GM12874 (cell line): Measurements from ENCODE around the gene MUSK.

Experiments used
- TF ChIP-seq, protein P1 (sequence below): IDR thresholded peaks from 2 replicates; pipeline ENCODE4 v1.5.1; 2011; ENCODE audit warnings: low read depth, mild to moderate bottlenecking, control low read depth, low read length, moderate library complexity; ENCODE audit not compliant: insufficient read depth

MUSK gene

DNA sequence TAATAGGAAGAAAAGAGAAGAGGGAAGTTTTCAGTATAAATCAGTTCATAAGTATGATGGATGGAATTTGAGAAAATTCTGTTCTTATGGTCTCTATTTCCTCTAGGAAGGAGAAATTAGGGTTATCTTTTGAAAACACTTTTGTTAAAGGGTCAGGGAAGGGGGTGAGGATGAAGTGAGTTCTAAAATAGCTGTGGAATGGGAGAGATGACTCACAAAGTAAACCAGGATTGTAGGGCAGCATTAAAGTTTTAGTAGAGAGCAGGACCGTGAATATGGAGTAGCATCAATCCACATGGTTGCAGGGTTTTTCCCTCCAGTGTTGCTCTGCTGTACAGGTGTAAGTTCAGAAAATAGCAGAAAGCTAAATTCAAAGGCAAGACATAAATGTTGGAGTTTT, 32.4 kb downstream of the MUSK start:
- TF ChIP-seq, protein P1, sequence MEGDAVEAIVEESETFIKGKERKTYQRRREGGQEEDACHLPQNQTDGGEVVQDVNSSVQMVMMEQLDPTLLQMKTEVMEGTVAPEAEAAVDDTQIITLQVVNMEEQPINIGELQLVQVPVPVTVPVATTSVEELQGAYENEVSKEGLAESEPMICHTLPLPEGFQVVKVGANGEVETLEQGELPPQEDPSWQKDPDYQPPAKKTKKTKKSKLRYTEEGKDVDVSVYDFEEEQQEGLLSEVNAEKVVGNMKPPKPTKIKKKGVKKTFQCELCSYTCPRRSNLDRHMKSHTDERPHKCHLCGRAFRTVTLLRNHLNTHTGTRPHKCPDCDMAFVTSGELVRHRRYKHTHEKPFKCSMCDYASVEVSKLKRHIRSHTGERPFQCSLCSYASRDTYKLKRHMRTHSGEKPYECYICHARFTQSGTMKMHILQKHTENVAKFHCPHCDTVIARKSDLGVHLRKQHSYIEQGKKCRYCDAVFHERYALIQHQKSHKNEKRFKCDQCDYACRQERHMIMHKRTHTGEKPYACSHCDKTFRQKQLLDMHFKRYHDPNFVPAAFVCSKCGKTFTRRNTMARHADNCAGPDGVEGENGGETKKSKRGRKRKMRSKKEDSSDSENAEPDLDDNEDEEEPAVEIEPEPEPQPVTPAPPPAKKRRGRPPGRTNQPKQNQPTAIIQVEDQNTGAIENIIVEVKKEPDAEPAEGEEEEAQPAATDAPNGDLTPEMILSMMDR = no peak

DNA sequence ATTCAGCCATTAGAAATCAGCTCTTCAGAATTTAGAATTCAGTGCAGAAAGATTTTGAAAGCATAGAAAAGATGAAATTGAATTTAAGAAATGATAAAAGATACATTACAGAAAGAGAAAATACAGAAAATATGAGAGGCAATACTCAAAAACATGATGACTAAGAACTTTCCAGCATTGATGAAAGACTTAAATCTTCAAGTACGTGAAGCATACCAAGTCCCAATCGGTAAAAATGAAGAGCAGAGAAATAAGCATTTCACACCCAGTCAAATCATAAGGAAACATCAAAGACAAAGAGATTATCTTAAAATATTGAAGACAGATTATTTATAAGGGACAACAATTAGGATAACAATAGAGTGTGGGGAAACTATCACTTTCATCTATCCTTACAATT, 35.1 kb downstream of the MUSK start:
- TF ChIP-seq, protein P1 = no peak

DNA sequence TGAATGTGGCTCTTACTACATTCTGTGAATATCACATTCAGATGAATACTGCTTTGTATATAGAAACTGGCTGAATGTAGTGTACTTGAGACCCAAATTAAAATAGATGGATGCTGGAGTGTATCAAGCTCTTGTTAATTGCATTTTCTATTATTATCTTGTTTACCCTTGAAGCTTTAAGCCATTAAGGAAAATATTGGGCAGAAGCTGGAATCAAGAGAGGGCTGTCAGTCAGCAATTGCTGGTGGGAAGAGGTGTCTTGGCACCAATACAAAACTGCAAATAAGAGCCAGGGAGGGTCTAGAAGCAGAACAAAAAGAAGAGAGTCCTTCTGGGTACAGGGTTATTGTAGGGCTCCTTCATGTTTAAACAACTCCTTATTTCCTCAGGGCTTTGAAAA, 38.8 kb downstream of the MUSK start:
- TF ChIP-seq, protein P1 = no peak

DNA sequence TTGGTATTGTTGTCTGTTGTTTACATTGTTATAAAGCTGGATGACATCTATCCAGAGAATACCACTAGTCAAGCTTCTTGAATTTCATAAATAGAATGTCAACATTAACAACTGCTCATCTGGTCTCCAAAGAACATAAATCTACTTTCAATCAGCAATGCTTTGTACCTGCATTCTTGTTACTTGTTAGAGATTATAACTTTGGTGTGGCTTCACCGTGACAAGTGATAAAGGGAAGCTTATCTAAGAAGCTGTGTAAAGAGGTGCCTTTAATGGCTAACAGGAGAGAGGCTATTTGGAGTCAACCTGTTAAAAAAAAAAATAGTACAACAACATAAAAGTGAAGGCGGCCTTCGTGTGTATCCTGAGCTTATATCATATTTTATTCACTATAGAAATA, 41.8 kb downstream of the MUSK start:
- TF ChIP-seq, protein P1 = no peak

DNA sequence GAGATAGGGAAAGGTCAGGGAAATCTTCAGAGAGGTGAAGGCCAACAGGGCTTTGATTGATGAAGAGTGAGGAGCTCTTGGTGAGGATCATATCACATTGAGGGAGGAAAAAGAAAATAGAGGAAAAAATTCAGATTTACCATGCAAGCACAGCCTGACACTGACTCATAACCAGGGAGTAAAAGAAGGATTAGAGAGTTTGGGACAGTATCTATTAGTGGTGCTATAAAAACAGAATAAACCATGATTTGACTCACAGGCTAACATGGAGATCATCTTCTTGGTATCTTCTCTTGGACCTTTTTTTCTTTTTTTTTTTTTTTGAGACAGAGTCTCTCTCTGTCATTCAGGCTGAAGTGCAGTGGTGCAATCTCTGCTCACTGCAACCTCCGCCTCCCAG, 44.4 kb downstream of the MUSK start:
- TF ChIP-seq, protein P1 = no peak

DNA sequence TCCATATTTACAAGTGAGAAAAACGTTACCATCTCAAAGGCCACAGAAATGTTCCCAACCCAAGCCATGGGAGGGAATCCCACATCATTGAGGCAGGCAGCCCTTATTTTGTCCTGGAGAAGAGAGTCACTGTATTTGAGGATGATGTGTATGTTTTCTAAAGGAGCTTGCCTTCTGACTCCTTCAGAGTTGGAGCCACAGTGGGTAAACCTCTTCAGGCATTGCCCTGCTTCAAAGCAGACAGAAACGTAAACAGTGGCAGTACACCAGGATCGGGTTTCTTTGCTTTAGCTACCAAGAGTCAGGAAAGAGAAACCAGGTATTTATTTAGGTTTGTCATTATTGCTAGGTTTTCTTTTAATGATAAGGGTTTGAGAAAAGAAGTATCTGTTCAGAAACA, 45.7 kb downstream of the MUSK start:
- TF ChIP-seq, protein P1 = no peak

DNA sequence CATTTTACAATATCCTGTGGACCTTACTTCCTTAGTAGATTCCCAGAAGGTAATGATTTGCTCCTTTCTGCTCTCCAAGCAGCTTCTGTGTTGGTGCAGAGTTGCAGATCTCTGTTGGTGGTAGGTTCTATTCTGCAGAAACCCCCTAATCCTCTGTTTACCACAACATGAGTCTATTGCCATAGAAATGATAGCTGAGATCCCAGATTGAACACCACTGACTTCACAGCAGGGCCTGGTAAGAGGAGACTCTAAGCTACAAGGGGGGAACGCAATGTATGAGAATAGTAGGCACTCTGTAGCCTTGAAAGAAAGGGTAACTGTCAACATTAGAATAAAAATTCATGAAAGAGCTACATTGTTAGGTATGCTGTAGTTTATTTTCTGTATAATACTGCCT, 59.5 kb downstream of the MUSK start:
- TF ChIP-seq, protein P1 = no peak

DNA sequence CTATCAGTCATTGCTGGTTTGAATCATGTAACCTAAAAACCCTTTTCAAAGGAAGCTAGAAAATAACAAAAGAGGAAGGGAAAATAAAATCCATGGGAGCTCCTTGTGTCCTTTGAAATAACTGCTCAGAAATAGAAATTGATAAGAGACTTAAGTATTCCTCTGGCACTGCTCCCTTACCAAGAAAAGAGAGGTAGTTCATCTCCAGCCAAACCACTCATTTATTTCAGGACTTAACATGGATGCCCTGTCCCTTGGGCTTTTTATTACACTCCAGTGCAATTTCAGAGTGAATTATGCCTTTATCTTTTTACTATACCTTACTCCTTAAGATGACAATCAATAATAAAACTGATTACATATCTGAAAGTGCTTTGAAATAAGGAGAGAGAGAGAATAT, 61.0 kb downstream of the MUSK start:
- TF ChIP-seq, protein P1 = no peak
